CD4-positive, alpha-beta memory T cell (primary cell): ENCODE measurements around the gene LYL1. TPM values are rescaled to one million over a fixed set of nuclear protein-coding genes. Genes with fewer than 3 reads are reported as not detected.
A peak's percentile ranks its signal among the peaks of the same experiment; 100 is the strongest.

Source experiments
- CTCF ChIA-PET: fragments of 350-600 bp; sonication (Branson Sonifier 250); formaldehyde crosslinking; loops from one replicate; lab custom pipeline; 2021; ENCODE audit warnings: inconsistent platforms; ENCODE audit not compliant: partially characterized antibody; lab: Charles Lee
- POLR2A ChIA-PET: fragments of 350-600 bp; sonication (Branson Sonifier 250); formaldehyde crosslinking; loops from one replicate; lab custom pipeline; 2021; ENCODE audit not compliant: partially characterized antibody; lab: Charles Lee
- DNase-seq, 5 donors: peaks; one replicate each; pipeline versions ENCODE4 v3.0.0 to v3.0.0-alpha.2; 2020 to 2022; ENCODE audit warnings: mixed read lengths in 1 of 5
- H3K27ac ChIP-seq: one replicate; pipeline ENCODE4 v1.7.0; 2013; ENCODE audit warnings: low read depth, low read length
- H3K27me3 ChIP-seq: 2 replicates; pipeline ENCODE4 v1.7.0; 2013; ENCODE audit warnings: mild to moderate bottlenecking, low read length, moderate library complexity; ENCODE audit not compliant: insufficient read depth
- H3K36me3 ChIP-seq: 2 replicates; pipeline ENCODE4 v1.7.0; 2013; ENCODE audit warnings: mild to moderate bottlenecking, low read length, moderate library complexity; ENCODE audit not compliant: insufficient read depth
- H3K4me1 ChIP-seq: 2 replicates; pipeline ENCODE4 v1.7.0; 2013; ENCODE audit warnings: mild to moderate bottlenecking, low read length, moderate library complexity; ENCODE audit not compliant: insufficient read depth
- H3K4me3 ChIP-seq, 2 donors: one replicate each; pipeline ENCODE4 v1.7.0; 2013; ENCODE audit warnings: low read length in 2 of 2, mild to moderate bottlenecking in 1 of 2
- H3K9me3 ChIP-seq, 2 donors: one replicate each; pipeline ENCODE4 v1.7.0; 2013; ENCODE audit warnings: low read length in 2 of 2, control low read depth in 1 of 2; ENCODE audit not compliant: control insufficient read depth in 1 of 2
- H3K27ac Mint-ChIP-seq, 7 donors: one replicate each; pipeline ENCODE4 v1.8.0; 2020 to 2021; ENCODE audit warnings: mixed read lengths in 7 of 7, mild to moderate bottlenecking in 6 of 7, inconsistent platforms in 3 of 7, moderate library complexity in 3 of 7
- H3K27me3 Mint-ChIP-seq, 2 donors: one replicate each; pipeline ENCODE4 v1.8.0; 2020 to 2021; ENCODE audit warnings: mixed read lengths in 2 of 2
- H3K36me3 Mint-ChIP-seq, 2 donors: one replicate each; pipeline ENCODE4 v1.8.0; 2020 to 2021; ENCODE audit warnings: mixed read lengths in 2 of 2, inconsistent platforms in 1 of 2, mild to moderate bottlenecking in 1 of 2
- H3K4me1 Mint-ChIP-seq, 4 donors: one replicate each; pipeline ENCODE4 v1.8.0; 2020 to 2021; ENCODE audit warnings: mixed read lengths in 4 of 4, mild to moderate bottlenecking in 1 of 4
- H3K4me3 Mint-ChIP-seq, 8 donors: one replicate each; pipeline ENCODE4 v1.8.0; 2020 to 2021; ENCODE audit warnings: mixed read lengths in 8 of 8, mild to moderate bottlenecking in 7 of 8, moderate library complexity in 6 of 8, inconsistent platforms in 3 of 8
- H3K9me3 Mint-ChIP-seq, 8 donors: one replicate each; pipeline ENCODE4 v1.8.0; 2020 to 2021; ENCODE audit warnings: mixed read lengths in 8 of 8, mild to moderate bottlenecking in 5 of 8, inconsistent platforms in 3 of 8, moderate library complexity in 1 of 8
- intact Hi-C: fragments of 100-400 bp; cut with micrococcal nuclease; formaldehyde crosslinking; loops from one replicate; pipeline ENCODE4 v1.15.1; 2023
- polyA plus RNA-seq, 2 donors: library from polyadenylated mRNA; unstranded; fragments of 300-500 nt; fragmentation: Illumina TruSeq; gene quantifications; one replicate each; pipeline ENCODE4 v1.2.3, GENCODE V29; 2021
- total RNA-seq, 2 experiments: library from RNA; stranded (reverse); gene quantifications; one replicate each; pipeline ENCODE4 v1.2.3, GENCODE V29; 2021

LYL1 gene
- total and polyA plus RNA-seq, 4 experiments from 2014 or later = 2.3 to 16.9 (median 12.8) TPM

GRCh38 chr19:13068085-13068846, 34.4 kb downstream of the LYL1 start:
- no peaks in the 10 kb centered on the region for H3K9me3 ChIP-seq
- POLR2A ChIA-PET = no interaction called here
- H3K36me3 ChIP-seq = no peaks in the 10 kb centered on the region
- no peaks in the 10 kb centered on the region for H3K36me3 Mint-ChIP-seq
- no peak overlapping the region for H3K4me3 Mint-ChIP-seq
- no peak for DNase-seq
- no peaks in the 10 kb centered on the region for H3K4me1 Mint-ChIP-seq
- no peaks in the 10 kb centered on the region for H3K9me3 Mint-ChIP-seq
- no peak overlapping the region for H3K27ac ChIP-seq
- peaks cover 3 to 5% of the 10 kb centered on the region in 2 donors for H3K27me3 Mint-ChIP-seq
- H3K4me1 ChIP-seq = no peaks in the 10 kb centered on the region
- CTCF ChIA-PET = interaction anchor here (0.6 kb wide), 1 partner anchor 145 kb away, joined by 3 read pairs; no protein-coding TSS in a partner anchor
- intact Hi-C loops = no loop called here
- H3K27me3 ChIP-seq = no peaks in the 10 kb centered on the region
- H3K27ac Mint-ChIP-seq = peak overlapping the region in 1 of 7 donors; percentile 10
- H3K4me3 ChIP-seq = no peak overlapping the region

- ChIA-PET CTCF (interaction anchor here (0.6 kb wide), 1 partner anchor 147 kb away, joined by 3 read pairs; no protein-coding TSS in a partner anchor), POLR2A (no interaction called here)
- H3K36me3 Mint-ChIP-seq = no peaks in the 10 kb centered on the region
- no peak for DNase-seq
- intact Hi-C loops = no loop called here
- Histone ChIP-seq H3K27ac (no peak overlapping the region), H3K4me3 (no peak overlapping the region), H3K4me1 (no peaks in the 10 kb centered on the region), H3K27me3 (no peaks in the 10 kb centered on the region), H3K36me3 (no peaks in the 10 kb centered on the region), H3K9me3 (no peaks in the 10 kb centered on the region)
- peaks cover 3 to 8% of the 10 kb centered on the region in 2 donors for H3K27me3 Mint-ChIP-seq
- H3K27ac Mint-ChIP-seq = no peak overlapping the region
- no peak overlapping the region for H3K4me3 Mint-ChIP-seq
- H3K9me3 Mint-ChIP-seq = no peaks in the 10 kb centered on the region
- no peaks in the 10 kb centered on the region for H3K4me1 Mint-ChIP-seq
Observed at GRCh38 chr19:13066933-13067807, 35.5 kb downstream of the LYL1 start.

- Mint-ChIP-seq H3K27me3 (peaks cover 3 to 13% of the 10 kb centered on the region in 2 donors), H3K36me3 (no peaks in the 10 kb centered on the region), H3K27ac (no peak overlapping the region), H3K4me3 (no peak overlapping the region), H3K4me1 (peaks cover 2 to 3% (median 3%) of the 10 kb centered on the region in 4 donors), H3K9me3 (no peaks in the 10 kb centered on the region)
- ChIA-PET CTCF (interaction anchor here (0.8 to 10.0 kb wide), 2 partner anchors 28 to 87 kb away, joined by 3 to 248 read pairs; no protein-coding TSS in a partner anchor), POLR2A (no interaction called here)
- Histone ChIP-seq H3K4me3 (no peak overlapping the region), H3K27me3 (no peaks in the 10 kb centered on the region), H3K36me3 (no peaks in the 10 kb centered on the region), H3K4me1 (peaks cover 6% of the 10 kb centered on the region), H3K27ac (no peak overlapping the region), H3K9me3 (no peaks in the 10 kb centered on the region)
- intact Hi-C loops = no loop called here
- DNase-seq = no peak
Observed at GRCh38 chr19:13066226-13066625, 36.4 kb downstream of the LYL1 start.

GRCh38 chr19:13064092-13064489, 38.6 kb downstream of the LYL1 start:
- Histone ChIP-seq H3K9me3 (no peaks in the 10 kb centered on the region), H3K27me3 (peaks cover 11% of the 10 kb centered on the region), H3K27ac (no peak overlapping the region), H3K4me1 (peaks cover 15% of the 10 kb centered on the region), H3K4me3 (no peak overlapping the region), H3K36me3 (no peaks in the 10 kb centered on the region)
- ChIA-PET POLR2A (no interaction called here), CTCF (interaction anchor here (0.6 to 10.0 kb wide), 4 partner anchors 10 to 99 kb away, joined by 3 to 248 read pairs (median 8); no protein-coding TSS in a partner anchor)
- no peak overlapping the region for H3K27ac Mint-ChIP-seq
- intact Hi-C loops = no loop called here
- no peaks in the 10 kb centered on the region for H3K36me3 Mint-ChIP-seq
- DNase-seq = no peak
- H3K9me3 Mint-ChIP-seq = no peaks in the 10 kb centered on the region
- H3K4me3 Mint-ChIP-seq = no peak overlapping the region
- H3K27me3 Mint-ChIP-seq = peaks cover 2 to 17% of the 10 kb centered on the region in 2 donors
- peaks cover 3 to 10% (median 6%) of the 10 kb centered on the region in 4 donors for H3K4me1 Mint-ChIP-seq

DNA sequence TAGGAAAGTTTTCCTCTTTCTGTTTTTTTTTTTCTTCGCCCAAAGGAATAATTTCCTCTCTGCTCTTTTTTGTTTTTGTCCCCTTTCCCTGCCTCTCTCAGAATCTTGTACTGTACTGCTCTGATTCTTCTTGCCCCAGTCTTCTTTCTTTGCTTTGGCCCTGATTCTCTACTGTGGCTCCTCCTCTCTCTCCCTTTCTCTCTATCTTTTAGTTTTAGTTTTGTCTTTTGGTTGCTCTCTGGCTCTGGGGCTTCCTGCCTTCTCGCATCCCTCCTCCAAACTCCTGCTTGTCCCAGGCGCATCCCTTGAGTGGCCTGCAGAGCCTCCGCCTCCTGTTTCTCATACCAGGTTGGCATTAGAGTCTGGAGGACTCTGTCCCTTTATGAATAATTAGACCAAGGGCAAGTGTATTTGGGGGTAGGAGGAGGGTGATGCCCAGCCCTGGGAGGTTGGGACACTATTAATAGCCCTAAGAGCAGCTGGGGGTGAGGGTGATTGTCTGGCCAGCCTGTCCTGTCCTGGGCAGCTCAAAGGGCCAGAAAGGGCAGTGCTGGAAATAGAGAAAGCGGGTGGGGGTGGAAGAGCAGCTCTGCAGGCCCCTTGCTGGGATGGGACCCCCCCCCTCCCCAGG, 39.1 kb downstream of the LYL1 start:
- DNase-seq = no peak
- intact Hi-C loops = no loop called here
- H3K27ac Mint-ChIP-seq = peak overlapping the region in 1 of 7 donors; percentile 71
- H3K9me3 Mint-ChIP-seq = no peaks in the 10 kb centered on the region
- CTCF ChIA-PET = interaction anchor here (0.6 to 10.0 kb wide), 4 partner anchors 9 to 99 kb away, joined by 3 to 248 read pairs (median 8); no protein-coding TSS in a partner anchor
- Histone ChIP-seq H3K27me3 (peaks cover 11% of the 10 kb centered on the region), H3K36me3 (no peaks in the 10 kb centered on the region), H3K9me3 (no peaks in the 10 kb centered on the region), H3K4me3 (no peak overlapping the region), H3K27ac (no peak overlapping the region), H3K4me1 (peaks cover 15% of the 10 kb centered on the region)
- no peak overlapping the region for H3K4me3 Mint-ChIP-seq
- peaks cover 3 to 10% (median 6%) of the 10 kb centered on the region in 4 donors for H3K4me1 Mint-ChIP-seq
- POLR2A ChIA-PET = no interaction called here
- H3K27me3 Mint-ChIP-seq = peaks cover 1 to 17% of the 10 kb centered on the region in 2 donors
- no peaks in the 10 kb centered on the region for H3K36me3 Mint-ChIP-seq

DNA sequence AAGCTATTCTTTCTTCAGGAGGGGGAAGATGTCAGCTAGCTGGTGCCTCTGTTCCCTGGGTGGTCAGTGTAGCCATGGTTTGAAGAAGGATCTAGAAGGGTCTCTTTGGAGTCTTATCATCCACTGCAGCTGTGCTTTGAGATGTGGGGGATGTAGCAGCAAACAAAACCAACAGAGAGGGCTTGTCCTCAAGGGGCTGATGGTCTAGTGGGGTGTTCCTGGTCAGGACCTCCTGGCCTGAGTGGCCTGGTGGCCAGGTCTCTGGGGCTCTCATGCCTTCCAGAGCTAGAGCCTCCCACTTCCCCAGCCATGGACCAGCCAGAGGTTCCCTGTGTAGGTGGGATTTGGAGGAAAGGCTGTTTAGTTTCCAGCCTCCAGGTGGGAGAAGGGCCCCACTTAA, 40.3 kb downstream of the LYL1 start:
- no peaks in the 10 kb centered on the region for H3K9me3 Mint-ChIP-seq
- H3K27ac Mint-ChIP-seq = no peak overlapping the region
- H3K27me3 Mint-ChIP-seq = peaks cover 1 to 17% of the 10 kb centered on the region in 2 donors
- no peaks in the 10 kb centered on the region for H3K36me3 ChIP-seq
- peaks cover 15% of the 10 kb centered on the region for H3K4me1 ChIP-seq
- H3K4me3 ChIP-seq = no peak overlapping the region
- no peaks in the 10 kb centered on the region for H3K9me3 ChIP-seq
- CTCF ChIA-PET = interaction anchor here (1.3 to 10.0 kb wide), 11 partner anchors 10 to 97 kb away, joined by 3 to 248 read pairs (median 24); no protein-coding TSS in a partner anchor
- peaks cover 11% of the 10 kb centered on the region for H3K27me3 ChIP-seq
- no peak for DNase-seq
- no peak overlapping the region for H3K27ac ChIP-seq
- intact Hi-C loops = no loop called here
- H3K4me1 Mint-ChIP-seq = peaks cover 3 to 10% (median 6%) of the 10 kb centered on the region in 4 donors
- no peaks in the 10 kb centered on the region for H3K36me3 Mint-ChIP-seq
- POLR2A ChIA-PET = no interaction called here
- no peak overlapping the region for H3K4me3 Mint-ChIP-seq
